Tibial artery (tissue), 4 donors: Measurements from ENCODE around the gene VWCE.

ENCODE experiments used
- DNase-seq, 2 donors: peaks; one replicate each; pipeline ENCODE4 v3.0.0-alpha.2; 2019
- H3K27ac ChIP-seq, 2 donors: fragments of 200-600 bp; sonication (generic) in 1 of 2; 1 replicate in 1 of 2; 2 replicates in 1 of 2; pipeline ENCODE4 v1.5.1; 2018 to 2019; ENCODE audit warnings: mild to moderate bottlenecking in 1 of 2
- H3K27me3 ChIP-seq, 2 donors: fragments of 200-600 bp; sonication (generic) in 1 of 2; one replicate each; pipeline versions ENCODE4 v1.5.1 to v1.6.0; 2016 to 2019
- H3K36me3 ChIP-seq, 3 donors: fragments of 200-600 bp; sonication (generic) in 2 of 3; one replicate each; pipeline ENCODE4 v1.5.1; 2016 to 2019; ENCODE audit warnings: mild to moderate bottlenecking in 2 of 3
- H3K4me1 ChIP-seq, 4 donors: fragments of 200-600 bp; sonication (generic) in 2 of 4; 1 replicate in 3 of 4; 2 replicates in 1 of 4; pipeline ENCODE4 v1.5.1; 2016 to 2019
- H3K4me3 ChIP-seq, 2 donors: fragments of 200-600 bp; sonication (generic) in 1 of 2; 1 replicate in 1 of 2; 2 replicates in 1 of 2; pipeline ENCODE4 v1.5.1; 2018 to 2019; ENCODE audit warnings: mild to moderate bottlenecking in 2 of 2
- H3K9me3 ChIP-seq, 3 donors: fragments of 200-600 bp; sonication (generic) in 1 of 3; one replicate each; pipeline ENCODE4 v1.5.1; 2016 to 2019
- intact Hi-C: fragments of 100-400 bp; cut with DNase I; formaldehyde crosslinking; loops from one replicate; pipeline ENCODE4 v1.15.0; 2023; ENCODE audit warnings: low total_unique reads
- TF ChIP-seq, protein P1 (sequence below), 2 experiments: fragments of 200-600 bp in 1 of 2; fragments of 450-650 bp in 1 of 2; IDR thresholded peaks; one replicate each; pipeline ENCODE4 v1.5.1; 2017 to 2019; ENCODE audit warnings: antibody characterized with exemption in 2 of 2, mild to moderate bottlenecking in 1 of 2, moderate library complexity in 1 of 2

The VWCE gene

DNA sequence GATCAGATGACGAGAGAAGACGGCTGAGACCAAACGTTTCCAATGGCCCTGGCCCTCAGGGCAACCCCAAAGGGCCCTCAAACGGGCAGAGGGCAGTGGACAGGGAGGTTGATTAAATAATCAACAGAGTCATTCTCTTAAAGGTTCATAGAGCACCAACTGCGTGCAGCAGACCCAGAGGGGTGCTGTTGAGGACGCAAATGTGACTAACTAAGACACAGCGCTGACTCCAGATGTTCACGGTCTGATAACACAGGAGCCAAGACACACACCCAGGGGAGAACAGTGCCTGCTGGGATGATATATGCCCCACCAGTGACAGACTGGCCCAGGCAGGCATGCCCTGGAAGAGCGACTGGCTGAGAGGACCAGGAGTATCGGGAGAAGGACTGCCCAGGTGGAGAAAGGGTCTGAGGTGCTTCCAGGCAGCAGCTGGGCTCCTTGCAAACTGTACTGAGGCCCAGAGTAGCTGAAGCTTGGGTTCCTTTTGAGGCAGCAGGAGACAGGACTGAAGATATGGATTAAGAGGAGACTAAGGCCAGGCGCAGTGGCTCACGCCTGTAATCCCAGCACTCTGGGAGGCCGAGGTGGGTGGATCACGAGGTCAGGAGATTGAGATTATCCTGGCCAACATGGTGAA lies 7.7 kb downstream of the VWCE start:
- DNase-seq: no peak
- no peaks in the 10 kb centered on the region for H3K27me3 ChIP-seq
- no peaks in the 10 kb centered on the region for H3K4me1 ChIP-seq
- no peaks in the 10 kb centered on the region for H3K9me3 ChIP-seq
- H3K27ac ChIP-seq: no peak overlapping the region
- intact Hi-C loops: no loop called here
- H3K36me3 ChIP-seq: peaks cover 0 to 5% (median 0%) of the 10 kb centered on the region in 3 donors
- TF ChIP-seq, protein P1, sequence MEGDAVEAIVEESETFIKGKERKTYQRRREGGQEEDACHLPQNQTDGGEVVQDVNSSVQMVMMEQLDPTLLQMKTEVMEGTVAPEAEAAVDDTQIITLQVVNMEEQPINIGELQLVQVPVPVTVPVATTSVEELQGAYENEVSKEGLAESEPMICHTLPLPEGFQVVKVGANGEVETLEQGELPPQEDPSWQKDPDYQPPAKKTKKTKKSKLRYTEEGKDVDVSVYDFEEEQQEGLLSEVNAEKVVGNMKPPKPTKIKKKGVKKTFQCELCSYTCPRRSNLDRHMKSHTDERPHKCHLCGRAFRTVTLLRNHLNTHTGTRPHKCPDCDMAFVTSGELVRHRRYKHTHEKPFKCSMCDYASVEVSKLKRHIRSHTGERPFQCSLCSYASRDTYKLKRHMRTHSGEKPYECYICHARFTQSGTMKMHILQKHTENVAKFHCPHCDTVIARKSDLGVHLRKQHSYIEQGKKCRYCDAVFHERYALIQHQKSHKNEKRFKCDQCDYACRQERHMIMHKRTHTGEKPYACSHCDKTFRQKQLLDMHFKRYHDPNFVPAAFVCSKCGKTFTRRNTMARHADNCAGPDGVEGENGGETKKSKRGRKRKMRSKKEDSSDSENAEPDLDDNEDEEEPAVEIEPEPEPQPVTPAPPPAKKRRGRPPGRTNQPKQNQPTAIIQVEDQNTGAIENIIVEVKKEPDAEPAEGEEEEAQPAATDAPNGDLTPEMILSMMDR (IDR thresholded peaks at IDR 0.05): no peak
- no peak overlapping the region for H3K4me3 ChIP-seq

DNA sequence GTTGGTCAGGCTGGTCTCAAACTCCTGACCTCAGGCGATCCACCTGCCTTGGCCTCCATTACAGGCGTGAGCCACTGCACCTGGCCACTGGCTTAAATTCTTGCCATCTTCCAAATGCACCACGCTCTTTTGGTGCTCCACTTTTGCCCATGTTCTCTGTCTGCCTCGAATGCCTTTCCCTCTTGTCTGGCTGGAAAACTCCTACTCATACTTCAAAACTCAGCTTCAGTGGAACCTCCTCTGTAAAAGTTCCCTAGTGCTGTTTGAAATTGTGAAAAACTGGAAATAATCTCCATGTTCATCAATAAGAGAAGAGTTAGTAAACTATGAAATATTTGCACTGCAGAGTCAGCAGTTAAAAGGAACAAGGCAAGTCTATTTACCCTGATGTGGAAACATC lies 11.5 kb downstream of the VWCE start:
- intact Hi-C loops: no loop called here
- peaks cover 0 to 5% (median 0%) of the 10 kb centered on the region in 3 donors for H3K36me3 ChIP-seq
- H3K9me3 ChIP-seq: no peaks in the 10 kb centered on the region
- TF ChIP-seq, protein P1 (IDR thresholded peaks at IDR 0.05): no peak
- H3K4me1 ChIP-seq: no peaks in the 10 kb centered on the region
- H3K4me3 ChIP-seq: no peak overlapping the region
- no peaks in the 10 kb centered on the region for H3K27me3 ChIP-seq
- no peak for DNase-seq
- no peak overlapping the region for H3K27ac ChIP-seq

DNA sequence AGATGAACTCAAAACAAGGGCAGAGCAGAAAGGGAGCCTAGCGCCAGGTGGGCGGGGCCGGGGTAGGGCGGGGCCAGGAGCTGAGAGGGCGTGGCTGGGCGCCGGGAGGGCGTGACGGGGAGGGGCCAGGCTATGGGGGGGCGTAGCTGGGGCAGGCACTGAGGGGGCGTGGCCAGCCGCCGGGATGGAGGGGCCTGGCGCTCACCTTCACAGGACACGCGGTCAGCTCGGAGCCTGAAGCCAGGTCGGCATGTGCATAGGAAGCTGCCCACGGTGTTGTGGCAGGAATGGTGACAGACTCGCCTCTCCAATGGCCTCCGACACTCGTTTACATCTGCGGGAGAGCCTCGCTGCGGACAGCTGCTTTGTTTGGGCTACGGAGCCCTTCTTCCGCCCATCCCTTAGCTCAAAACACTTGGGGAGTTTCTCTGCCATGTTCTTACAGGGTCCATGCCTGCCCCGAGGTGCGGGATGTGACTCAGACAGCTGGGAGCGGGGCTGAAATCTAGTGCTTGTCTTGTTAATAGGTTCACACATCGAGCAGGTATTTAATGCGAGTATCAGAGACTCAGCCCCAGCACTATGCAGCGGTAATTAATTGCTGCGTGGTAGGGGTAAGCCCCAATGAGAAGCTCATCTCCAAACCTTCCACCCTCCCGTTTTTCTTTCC lies 13.4 kb downstream of the VWCE start:
- TF ChIP-seq, protein P1 (IDR thresholded peaks at IDR 0.05): no peak
- DNase-seq: no peak
- H3K4me1 ChIP-seq: no peaks in the 10 kb centered on the region
- H3K27ac ChIP-seq: no peak overlapping the region
- H3K4me3 ChIP-seq: no peak overlapping the region
- H3K27me3 ChIP-seq: no peaks in the 10 kb centered on the region
- intact Hi-C loops: no loop called here
- no peaks in the 10 kb centered on the region for H3K9me3 ChIP-seq
- H3K36me3 ChIP-seq: peaks cover 0 to 5% (median 0%) of the 10 kb centered on the region in 3 donors

DNA sequence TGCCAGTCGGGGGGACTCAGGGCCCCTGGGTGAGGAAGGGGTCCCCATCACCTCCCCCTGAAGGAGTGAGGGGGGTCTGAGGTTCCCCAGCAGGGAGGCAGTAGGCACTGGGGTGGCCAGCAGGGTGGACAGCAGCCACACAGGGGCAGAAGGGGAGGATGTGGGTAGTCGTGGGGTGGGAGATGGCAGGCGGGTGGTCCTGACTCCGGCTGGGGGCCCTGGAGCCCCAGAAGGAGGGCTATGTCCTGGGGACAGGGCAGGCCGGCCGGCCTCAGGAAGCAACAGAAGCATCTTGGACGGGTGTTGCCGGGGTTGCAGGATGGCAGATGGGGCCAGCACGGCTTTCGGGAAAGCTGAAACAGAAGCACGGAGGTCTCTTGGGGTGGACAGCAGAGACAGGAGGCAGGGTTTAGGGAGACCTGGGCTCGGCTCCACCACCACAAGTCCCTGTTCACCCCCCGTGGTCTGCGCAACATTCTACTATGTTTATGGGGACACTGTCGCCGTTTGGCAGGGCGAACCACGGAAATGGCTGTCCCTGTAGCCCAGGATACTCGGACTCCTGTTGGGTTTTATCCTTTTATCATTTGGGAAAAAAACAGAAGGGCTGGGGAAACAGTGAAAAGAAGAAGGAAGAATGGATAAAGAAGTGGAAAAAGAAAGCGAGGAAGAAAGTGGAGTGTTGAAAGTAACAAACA lies 14.1 kb downstream of the VWCE start:
- intact Hi-C loops: no loop called here
- Histone ChIP-seq H3K27me3 (no peaks in the 10 kb centered on the region), H3K4me1 (no peaks in the 10 kb centered on the region), H3K27ac (no peak overlapping the region), H3K4me3 (no peak overlapping the region), H3K36me3 (peaks cover 0 to 5% (median 0%) of the 10 kb centered on the region in 3 donors), H3K9me3 (no peaks in the 10 kb centered on the region)
- TF ChIP-seq, protein P1 (IDR thresholded peaks at IDR 0.05): no peak
- DNase-seq: no peak

DNA sequence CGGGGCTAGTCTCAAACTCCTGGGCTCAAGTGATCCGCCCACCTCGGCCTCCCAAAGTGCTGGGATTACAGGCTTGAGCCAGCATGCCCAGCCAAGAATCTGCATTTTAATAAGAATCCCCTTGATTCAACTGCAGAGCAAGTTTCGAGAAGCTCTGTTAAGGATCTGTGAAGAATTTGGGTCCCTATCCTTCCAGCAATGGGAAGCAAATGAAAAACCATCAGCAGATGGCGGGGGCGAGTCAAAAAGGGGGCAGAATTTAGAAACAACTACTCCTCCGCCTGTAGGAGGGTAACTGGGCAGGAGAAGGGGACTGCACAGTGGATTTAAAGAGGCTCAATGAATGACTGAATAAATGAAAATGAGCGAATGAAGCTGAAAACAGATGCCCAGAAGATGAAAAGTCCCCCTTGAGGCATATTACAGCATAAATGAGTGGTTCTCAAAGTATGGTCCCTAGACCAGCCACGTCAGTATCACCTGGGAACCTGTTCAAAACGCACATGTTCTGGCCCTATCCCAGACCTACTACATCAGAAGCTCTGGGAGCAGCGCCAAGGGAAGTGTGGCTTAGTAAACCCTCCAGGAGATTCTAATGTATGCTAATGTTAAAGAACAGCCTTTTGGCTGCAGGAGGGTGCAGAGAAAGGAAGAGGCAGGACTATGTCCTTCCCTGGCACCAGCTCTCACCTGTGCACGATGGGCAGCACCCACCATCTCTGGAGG lies 15.0 kb downstream of the VWCE start:
- intact Hi-C loops: no loop called here
- no peaks in the 10 kb centered on the region for H3K4me1 ChIP-seq
- no peaks in the 10 kb centered on the region for H3K36me3 ChIP-seq
- no peak for DNase-seq
- H3K27me3 ChIP-seq: no peaks in the 10 kb centered on the region
- no peaks in the 10 kb centered on the region for H3K9me3 ChIP-seq
- H3K27ac ChIP-seq: no peak overlapping the region
- H3K4me3 ChIP-seq: no peak overlapping the region
- TF ChIP-seq, protein P1 (IDR thresholded peaks at IDR 0.05): no peak
